NCI-H2227 (cell line): ENCODE data around the gene TM9SF1.

ENCODE experiments used
- DNase-seq: peaks from one replicate; lab custom pipeline; 2025; ENCODE audit not compliant: unreplicated experiment; lab: John Stamatoyannopoulos, UW

Gene TM9SF1

GRCh38 chr14:24195186-24196070, at the start of gene TM9SF1:
Gene TM9SF1 (minus strand): TSS chr14:24195441. CDS start chr14:24195019, 422 bp downstream.
- DNase-seq, result peak; percentile 89

DNA sequence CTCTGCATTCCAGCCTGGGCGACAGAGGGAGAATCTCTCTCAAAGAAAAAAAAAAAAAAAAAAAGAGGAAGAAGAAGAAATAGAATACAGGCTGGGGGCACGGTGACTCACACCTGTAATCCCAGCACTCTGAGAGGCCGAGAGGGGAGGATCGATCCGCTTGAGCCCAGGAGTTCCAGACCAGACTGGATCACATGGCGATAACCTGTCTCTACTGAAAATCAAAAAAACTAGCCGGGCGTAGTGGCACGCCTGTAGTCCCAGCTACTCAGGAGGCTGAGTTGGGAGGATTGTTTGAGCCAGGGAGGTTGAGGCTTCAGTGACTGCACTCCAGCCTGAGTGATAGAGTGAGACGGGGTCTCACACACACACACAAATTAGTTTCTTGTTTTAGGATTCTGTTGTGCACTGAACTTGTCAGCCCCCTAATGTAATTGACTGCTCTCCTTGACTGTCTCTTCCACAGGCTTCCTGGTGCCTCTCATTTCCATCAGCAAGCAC, 48.1 kb upstream of the TM9SF1 start:
- peak; percentile 48 for DNase-seq

- peak; percentile 95 for DNase-seq
These were observed 46.7 kb upstream of the TM9SF1 start for GRCh38 chr14:24241829-24242443.

DNA sequence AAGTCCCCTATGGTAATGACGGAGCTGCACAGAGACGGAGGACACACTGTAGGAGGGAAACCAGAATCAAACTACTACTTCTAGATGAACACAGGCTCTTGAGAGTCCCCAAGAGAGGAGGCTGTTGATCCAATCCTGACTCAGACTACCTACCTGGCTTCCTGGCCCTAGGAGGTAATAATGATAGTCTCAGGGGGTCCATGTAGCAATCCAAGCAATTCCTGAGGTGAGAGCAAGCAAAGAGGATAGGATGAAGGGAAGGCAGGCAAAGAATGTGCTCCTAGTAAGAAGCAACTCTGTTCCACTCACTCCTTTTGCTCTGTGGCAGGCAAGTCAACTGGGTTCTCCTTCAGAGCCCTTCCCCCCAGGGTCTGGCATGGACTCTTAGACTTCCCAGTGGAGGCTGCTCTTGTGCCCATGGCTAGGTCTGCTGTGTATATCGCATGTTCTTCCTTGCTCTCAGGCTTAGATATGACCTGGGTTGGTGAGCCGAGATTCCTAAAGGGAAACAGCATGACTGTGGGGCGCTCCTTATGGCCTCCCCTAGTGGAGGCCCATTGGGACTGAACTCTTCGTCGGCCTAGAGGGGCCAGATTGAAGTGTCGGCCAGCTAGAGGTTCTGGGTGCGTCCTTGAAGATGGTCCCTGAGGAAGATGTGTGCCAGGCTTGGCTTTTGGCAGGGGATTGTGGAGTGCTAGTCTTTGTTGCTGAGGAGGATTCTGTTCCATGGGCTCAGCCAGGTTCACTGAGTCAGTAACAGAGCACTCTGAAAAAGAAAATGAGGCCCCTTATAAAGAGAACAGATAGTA, 45.1 kb upstream of the TM9SF1 start:
- no peak for DNase-seq

GRCh38 chr14:24238527-24239037, 43.3 kb upstream of the TM9SF1 start:
- no peak for DNase-seq

- DNase-seq, result no peak
These were observed 42.9 kb upstream of the TM9SF1 start for GRCh38 chr14:24238123-24238522.

- DNase-seq, result no peak
These were observed 42.3 kb upstream of the TM9SF1 start for GRCh38 chr14:24237463-24237955.

DNA sequence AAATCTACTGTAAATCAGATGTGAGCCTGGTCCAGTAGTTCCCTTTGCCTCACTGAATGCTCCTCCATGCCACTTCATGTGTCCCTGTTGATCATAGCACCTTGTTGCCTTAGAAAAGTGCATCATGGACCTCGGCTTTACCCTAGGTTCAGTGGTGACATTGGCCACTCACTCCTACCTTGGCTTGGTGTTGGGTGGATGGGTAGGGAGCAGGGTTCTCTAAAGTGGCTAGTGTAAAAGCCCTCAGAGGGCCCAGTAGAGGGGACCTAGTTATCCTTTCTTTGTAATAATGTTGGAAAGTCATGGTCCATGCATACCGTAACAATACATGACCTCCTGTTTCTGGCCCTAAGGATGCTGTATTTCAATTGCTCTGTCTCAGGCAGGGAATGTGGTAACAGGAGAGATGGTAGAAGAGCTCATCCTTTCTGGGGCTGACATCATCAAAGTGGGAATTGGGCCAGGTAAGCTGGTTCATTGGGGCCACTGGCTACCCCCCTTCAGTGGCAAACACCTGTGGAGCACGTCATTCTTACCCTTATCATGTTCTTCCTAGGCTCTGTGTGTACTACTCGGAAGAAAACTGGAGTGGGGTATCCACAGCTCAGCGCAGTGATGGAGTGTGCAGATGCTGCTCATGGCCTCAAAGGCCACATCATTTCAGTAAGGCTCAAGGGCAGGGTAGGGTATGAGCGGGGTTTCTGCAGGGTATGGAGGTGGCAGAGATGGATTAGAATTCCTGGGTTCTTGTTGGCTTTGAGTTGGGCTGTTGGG, 41.6 kb upstream of the TM9SF1 start:
- no peak for DNase-seq

- DNase-seq, result no peak
These were observed 40.8 kb upstream of the TM9SF1 start for GRCh38 chr14:24235804-24236688.

DNA sequence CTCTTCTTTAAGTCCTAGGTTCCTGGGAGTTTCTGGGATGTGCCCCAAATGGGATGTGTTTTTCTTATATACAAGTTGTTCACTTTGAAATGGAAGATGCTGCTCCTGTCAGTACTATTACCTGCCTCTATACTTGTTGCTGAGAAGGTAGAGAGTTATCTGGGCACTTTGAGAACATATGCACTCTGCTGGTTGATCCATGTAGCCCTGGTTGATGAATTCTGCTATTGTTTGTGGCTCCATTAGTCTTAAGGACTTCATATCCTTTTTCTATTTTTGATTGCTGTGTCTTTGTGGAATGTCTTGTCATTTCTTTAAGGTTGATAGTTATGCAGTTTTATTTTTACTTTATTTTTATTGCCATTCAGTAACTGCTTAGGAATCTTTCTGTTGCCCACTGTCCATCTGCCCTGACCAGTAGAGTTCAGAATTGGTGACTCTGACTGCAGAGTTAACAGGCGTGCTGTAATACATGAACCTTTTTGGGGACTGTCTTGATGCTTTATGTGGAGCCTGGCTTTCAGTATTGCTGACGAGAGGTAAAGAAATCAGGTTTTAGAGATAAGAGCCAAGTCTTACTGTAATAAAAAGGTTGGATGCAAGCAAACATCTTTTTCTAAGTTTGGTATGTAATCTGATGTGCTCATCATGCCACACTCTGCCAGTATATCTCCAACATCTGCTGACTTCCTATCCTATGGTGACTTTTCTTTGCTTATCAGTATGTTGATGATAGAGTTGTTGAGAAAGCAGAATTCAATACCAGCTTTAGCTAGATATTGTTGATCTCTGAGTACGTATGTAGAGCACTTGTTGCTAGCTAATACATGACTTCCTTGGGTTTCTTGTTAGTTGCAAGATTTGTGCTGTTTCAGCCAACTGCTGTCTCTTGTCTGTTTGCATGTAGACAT, 39.1 kb upstream of the TM9SF1 start:
- no peak for DNase-seq

GRCh38 chr14:24233538-24233866, 38.3 kb upstream of the TM9SF1 start:
- DNase-seq, result peak; percentile 39

GRCh38 chr14:24232645-24233537, 37.6 kb upstream of the TM9SF1 start, which contains the start of gene GMPR2:
Gene GMPR2 (plus strand): TSS chr14:24232929. CDS start chr14:24233254, 325 bp downstream.
- no peak for DNase-seq

GRCh38 chr14:24232121-24232644, 36.9 kb upstream of the TM9SF1 start, which contains the start of gene NEDD8:
Gene NEDD8 (minus strand): TSS chr14:24232367. CDS start chr14:24232267, 100 bp downstream.
- DNase-seq, result peak; percentile 91

DNA sequence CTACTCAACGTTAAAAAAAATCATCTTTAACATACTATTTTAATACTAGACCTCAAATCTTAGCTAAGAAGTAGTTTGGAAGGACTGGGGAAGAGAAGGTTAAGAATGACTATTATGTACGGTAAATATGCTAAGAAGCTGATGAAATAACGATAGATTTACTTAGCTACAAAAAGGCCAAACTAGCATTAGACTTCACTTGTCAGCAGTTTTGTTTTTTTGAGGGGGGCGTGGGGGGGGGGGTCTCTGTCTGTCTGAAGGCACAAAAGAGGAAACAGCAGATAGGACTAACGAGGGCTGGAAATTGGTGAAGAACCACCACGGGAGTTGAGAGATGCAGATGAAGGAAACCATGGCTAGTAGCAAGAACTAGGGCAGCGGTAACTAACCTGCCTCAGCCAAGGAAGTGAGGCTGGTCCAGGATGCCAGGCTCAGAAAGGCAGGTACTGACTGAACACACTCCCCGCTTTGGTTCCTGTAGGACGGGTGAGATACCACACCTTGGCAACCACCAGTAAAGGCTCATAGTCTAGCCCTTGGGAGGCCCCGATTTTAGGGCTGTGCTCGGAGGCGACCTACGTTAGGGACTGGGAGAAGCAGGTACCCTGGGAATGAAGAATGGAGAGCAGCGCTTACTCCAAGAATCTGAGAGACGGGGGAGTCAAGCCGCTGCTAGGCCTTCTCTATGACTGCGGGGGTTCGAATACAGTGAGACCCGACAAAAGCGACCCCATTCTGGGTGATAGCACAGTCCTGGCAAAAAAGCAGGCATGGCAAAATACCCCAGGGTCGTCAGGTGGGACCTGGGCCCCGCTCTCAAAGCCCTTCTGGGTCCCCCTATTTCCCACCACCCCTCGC, 36.3 kb upstream of the TM9SF1 start:
- DNase-seq, result peak; percentile 41

GRCh38 chr14:24228902-24229301, 33.7 kb upstream of the TM9SF1 start:
- DNase-seq, result no peak

DNA sequence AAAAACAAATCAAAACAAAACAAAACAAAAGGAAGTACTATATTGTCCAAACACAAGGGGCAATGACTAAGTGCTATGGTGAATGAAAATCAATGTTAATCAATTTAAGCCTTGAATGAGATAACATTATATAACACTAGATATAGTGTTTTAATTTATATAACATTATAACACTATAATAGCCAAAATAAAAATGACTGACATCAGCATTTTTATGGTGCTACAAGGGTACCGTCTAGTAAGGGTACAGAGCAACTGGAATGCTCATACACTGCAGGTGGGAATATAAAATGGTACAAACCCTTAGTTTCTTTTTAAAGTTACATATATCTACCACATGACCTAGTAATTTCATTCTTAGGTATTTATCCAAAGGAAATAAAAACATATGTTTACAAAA, 31.2 kb upstream of the TM9SF1 start:
- no peak for DNase-seq
